ENCODE measurements around the gene MRAS.

GRCh38 chr3:138401834-138402233 is 53.5 kb downstream of the MRAS start:
- TF ChIP-seq POLR2A (IDR thresholded peaks at IDR 0.05; ENCODE audit: low read depth, low read length) = no peak
- TF ChIP-seq TAF1 (IDR thresholded peaks at IDR 0.05; ENCODE audit: borderline replicate concordance, low read depth, low read length) = no peak
- no peak for TF ChIP-seq POLR2AphosphoS5 (IDR thresholded peaks at IDR 0.05; ENCODE audit: low read depth, low read length)

Data from GM12892 (cell line).